HepG2 (cell line): ENCODE data around the gene PRRT1. TPM values are rescaled to one million over a fixed set of nuclear protein-coding genes. Genes with fewer than 3 reads are reported as not detected.
A peak's percentile ranks its signal among the peaks of the same experiment; 100 is the strongest.

Experiments used
- AKAP8 ChIP-seq: sonication (generic); formaldehyde crosslinking; IDR thresholded peaks from 2 replicates; pipeline ENCODE4 v1.5.1; 2020; ENCODE audit warnings: mild to moderate bottlenecking, missing genetic modification reagents
- CBX5 ChIP-seq: sonication (generic); formaldehyde crosslinking; IDR thresholded peaks from 2 replicates; pipeline ENCODE4 v1.4.0; 2020; ENCODE audit warnings: missing genetic modification reagents, borderline replicate concordance
- CEBPG ChIP-seq: IDR thresholded peaks from 2 replicates; pipeline ENCODE4 v1.6.1; 2016
- CHD2 ChIP-seq: IDR thresholded peaks from 2 replicates; pipeline ENCODE4 v1.6.1; 2011; ENCODE audit warnings: low read depth, low read length, improper control_type of control experiment
- GTF3A ChIP-seq: sonication (generic); formaldehyde crosslinking; conservative IDR thresholded peaks from 2 replicates; pipeline ENCODE4 v1.4.0; 2020; ENCODE audit warnings: mild to moderate bottlenecking, missing genetic modification reagents
- HDAC6 ChIP-seq: fragments of 200-600 bp; sonication (generic); IDR thresholded peaks from 2 replicates; pipeline ENCODE4 v1.7.0; 2017; ENCODE audit warnings: mild to moderate bottlenecking, antibody characterized with exemption, low read length, low read depth
- KDM2A ChIP-seq: sonication (generic); formaldehyde crosslinking; IDR thresholded peaks from 2 replicates; pipeline ENCODE4 v1.4.0; 2020; ENCODE audit warnings: low read depth, missing genetic modification reagents, borderline replicate concordance
- SALL1 ChIP-seq: sonication (generic); formaldehyde crosslinking; IDR thresholded peaks from 2 replicates; pipeline ENCODE4 v1.8.0; 2022; ENCODE audit warnings: mild to moderate bottlenecking, missing genetic modification reagents
- SCMH1 ChIP-seq: sonication (generic); formaldehyde crosslinking; IDR thresholded peaks from 2 replicates; pipeline ENCODE4 v1.9.0; 2021; ENCODE audit warnings: missing genetic modification reagents, mild to moderate bottlenecking, borderline replicate concordance
- SNAPC4 ChIP-seq: sonication (generic); formaldehyde crosslinking; IDR thresholded peaks from 2 replicates; pipeline ENCODE4 v1.4.0; 2020; ENCODE audit warnings: mild to moderate bottlenecking, missing genetic modification reagents
- THAP11 ChIP-seq: IDR thresholded peaks from 2 replicates; pipeline ENCODE4 v1.6.1; 2016; ENCODE audit warnings: missing biosample characterization, missing genetic modification reagents
- ZMAT3 ChIP-seq: sonication (generic); formaldehyde crosslinking; conservative IDR thresholded peaks from 2 replicates; pipeline ENCODE4 v1.7.0; 2021; ENCODE audit warnings: missing genetic modification reagents
- ZNF225 ChIP-seq: sonication (generic); formaldehyde crosslinking; IDR thresholded peaks from 2 replicates; pipeline ENCODE4 v1.4.0; 2020; ENCODE audit warnings: mild to moderate bottlenecking, missing genetic modification reagents
- ZNF281 ChIP-seq: sonication (generic); formaldehyde crosslinking; IDR thresholded peaks from 2 replicates; pipeline ENCODE4 v1.4.0; 2020; ENCODE audit warnings: missing genetic modification reagents, borderline replicate concordance
- ZNF326 ChIP-seq: sonication (generic); formaldehyde crosslinking; IDR thresholded peaks from 2 replicates; pipeline ENCODE4 v1.4.0; 2020; ENCODE audit warnings: missing genetic modification reagents, borderline replicate concordance
- ZNF552 ChIP-seq: sonication (generic); formaldehyde crosslinking; IDR thresholded peaks from 2 replicates; pipeline ENCODE4 v1.9.0; 2022; ENCODE audit warnings: missing genetic modification reagents, mild to moderate bottlenecking, borderline replicate concordance
- ZNF580 ChIP-seq: IDR thresholded peaks from 2 replicates; pipeline ENCODE4 v1.6.1; 2016; ENCODE audit warnings: low read depth, borderline replicate concordance
- ZNF644 ChIP-seq: IDR thresholded peaks from 2 replicates; pipeline ENCODE4 v1.6.1; 2016; ENCODE audit warnings: low read depth
- ZNF768 ChIP-seq: sonication (generic); formaldehyde crosslinking; IDR thresholded peaks from 2 replicates; pipeline ENCODE4 v1.4.0; 2020; ENCODE audit warnings: missing genetic modification reagents
- ZNF800 ChIP-seq: sonication (generic); formaldehyde crosslinking; IDR thresholded peaks from 2 replicates; pipeline ENCODE4 v1.4.0; 2020; ENCODE audit warnings: missing genetic modification reagents
- polyA plus RNA-seq, 8 experiments: library from polyadenylated mRNA; depleted of rRNA in 3 of 8; stranded (reverse) in 7 of 8; unstranded in 1 of 8; fragments of >200 nt; fragmentation: Illumina TruSeq in 4 of 8; extraction: Trizol in 4 of 8; gene quantifications; 2 replicates each; pipeline versions ENCODE4 v1.2.1 to v1.2.3, GENCODE V29; 2011 to 2016; ENCODE audit warnings: low read depth in 4 of 8, missing spikeins in 1 of 8, mixed read lengths in 1 of 8; ENCODE audit not compliant: insufficient read depth in 1 of 8
- total RNA-seq, 5 experiments: library from RNA; depleted of rRNA; stranded (reverse); fragments of >200 nt; fragmentation: Illumina TruSeq; extraction: Trizol; gene quantifications; 2 replicates each; pipeline ENCODE4 v1.2.3, GENCODE V29; 2016; ENCODE audit warnings: low read depth in 1 of 5

PRRT1 gene
- total and polyA plus RNA-seq, 2 of the 13 experiments (the other 11 are each of a cell fraction or from before 2014, with no cell fraction given): 0.64 to 1.4 TPM

GRCh38 chr6:32154514-32155161 lies 2.9 kb upstream of the PRRT1 start (continued):
- TF ChIP-seq CHD2: no peak
- TF ChIP-seq ZNF225: peak; percentile 18; the same call in 1 of the 2 replicates
- peak; percentile 32; the same call in 1 of the 2 replicates for TF ChIP-seq ZNF580 (CRISPR knock-in tag)
- peak; percentile 88; the same call in 1 of the 2 replicates for TF ChIP-seq KDM2A (CRISPR knock-in tag)
- no peak for TF ChIP-seq AKAP8 (CRISPR knock-in tag)
- no peak for TF ChIP-seq ZNF800 (CRISPR knock-in tag)
- no peak for TF ChIP-seq HDAC6
- no peak for TF ChIP-seq ZNF644 (CRISPR knock-in tag)
- TF ChIP-seq ZNF552 (CRISPR knock-in tag): peak; percentile 71
- peak; percentile 34; the same call in 1 of the 2 replicates for TF ChIP-seq CEBPG (CRISPR knock-in tag)
- no peak for TF ChIP-seq SCMH1 (CRISPR knock-in tag)
- TF ChIP-seq ZNF281 (CRISPR knock-in tag): peak; percentile 67
- peak; percentile 26; the same call in 1 of the 2 replicates for TF ChIP-seq SNAPC4 (CRISPR knock-in tag)
- TF ChIP-seq CBX5 (CRISPR knock-in tag): 0 out of 2 replicates have a peak, but pooled peaks have one; percentile 64
- TF ChIP-seq ZNF326: no peak
- TF ChIP-seq SALL1 (CRISPR knock-in tag): peak; percentile 66
- TF ChIP-seq ZNF768 (CRISPR knock-in tag): peak; percentile 59
- no peak for TF ChIP-seq GTF3A (CRISPR knock-in tag)
- TF ChIP-seq ZMAT3: no peak; the same call in 1 of the 2 replicates
- TF ChIP-seq THAP11 (CRISPR knock-in tag): no peak; the same call in 1 of the 2 replicates
